Esophagus squamous epithelium (tissue), 4 donors: Measurements from ENCODE around the gene PLK5.

Experiments
- CTCF ChIP-seq, 6 experiments: fragments of 450-650 bp in 4 of 6; fragments of 200-600 bp in 2 of 6; sonication (generic) in 2 of 6; IDR thresholded peaks; one replicate each; pipeline ENCODE4 v1.5.1; 2016 to 2019; ENCODE audit warnings: antibody characterized with exemption in 6 of 6, mild to moderate bottlenecking in 4 of 6, moderate library complexity in 4 of 6
- POLR2A ChIP-seq, 4 donors: fragments of 450-650 bp; IDR thresholded peaks; one replicate each; pipeline ENCODE4 v1.6.1; 2017; ENCODE audit warnings: antibody characterized with exemption in 4 of 4, mild to moderate bottlenecking in 4 of 4, moderate library complexity in 3 of 4

GRCh38 chr19:1524287-1524971 is 552 bp downstream of the PLK5 start:
- TF ChIP-seq CTCF (IDR thresholded peaks at IDR 0.05): no peak
- TF ChIP-seq POLR2A (IDR thresholded peaks at IDR 0.05): no peak
